ENCODE results near the gene KCNQ1.

The KCNQ1 gene

DNA sequence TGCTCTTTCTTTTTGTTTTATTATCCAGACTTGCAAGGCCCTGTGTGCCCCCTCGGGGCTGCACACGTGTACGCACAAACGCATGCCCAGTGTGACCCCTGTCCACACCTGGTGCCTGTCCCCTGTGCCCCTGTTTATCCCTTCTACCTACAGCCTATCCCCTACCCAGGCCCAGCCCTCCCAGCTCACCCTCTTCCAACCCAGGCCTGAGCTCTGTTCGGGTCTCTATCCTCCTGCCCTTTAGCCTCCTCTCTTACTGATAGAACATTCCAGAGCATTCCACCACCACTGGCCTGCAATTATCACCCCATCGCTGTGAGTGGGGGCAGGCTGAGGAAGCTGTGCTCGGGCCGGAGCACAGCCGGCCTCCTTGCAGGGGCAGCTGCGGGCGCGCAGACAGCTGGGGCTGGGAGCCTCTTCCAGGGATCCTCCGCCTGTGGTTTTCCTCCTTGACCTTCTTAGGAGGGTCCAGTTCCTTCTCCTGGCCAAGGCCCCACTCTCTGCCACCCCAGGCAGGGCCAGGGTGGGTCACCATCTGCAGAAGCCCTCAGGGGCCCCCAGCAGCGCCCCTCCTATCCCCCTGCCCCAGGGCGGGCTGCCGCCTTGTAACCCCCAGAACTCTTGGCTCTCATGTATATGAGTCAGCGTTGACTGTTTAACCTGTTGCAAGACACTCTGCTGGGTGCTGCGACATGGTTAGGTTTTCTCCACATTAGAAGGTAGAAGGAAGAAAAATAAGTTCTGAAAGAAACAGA lies 296.7 kb downstream of the KCNQ1 start:
- Histone ChIP-seq H3K27ac (ENCODE audit: low read depth, low read length) (peak overlapping the region; percentile 47), H3K4me1 (ENCODE audit: control insufficient read depth, insufficient read depth, low read length, unreplicated experiment) (peaks cover 32% of the 10 kb centered on the region), H2AFZ (ENCODE audit: low read length, unreplicated experiment) (peak overlapping the region; percentile 82), H3K27me3 (ENCODE audit: insufficient read depth, low read length) (no peaks in the 10 kb centered on the region), H3K79me2 (ENCODE audit: control insufficient read depth, insufficient read depth, low read length, unreplicated experiment) (no peaks in the 10 kb centered on the region), H3K4me3 (ENCODE audit: low read depth, low read length) (peak overlapping the region; percentile 41), H3K36me3 (ENCODE audit: insufficient read depth, low read length) (no peaks in the 10 kb centered on the region)

DNA sequence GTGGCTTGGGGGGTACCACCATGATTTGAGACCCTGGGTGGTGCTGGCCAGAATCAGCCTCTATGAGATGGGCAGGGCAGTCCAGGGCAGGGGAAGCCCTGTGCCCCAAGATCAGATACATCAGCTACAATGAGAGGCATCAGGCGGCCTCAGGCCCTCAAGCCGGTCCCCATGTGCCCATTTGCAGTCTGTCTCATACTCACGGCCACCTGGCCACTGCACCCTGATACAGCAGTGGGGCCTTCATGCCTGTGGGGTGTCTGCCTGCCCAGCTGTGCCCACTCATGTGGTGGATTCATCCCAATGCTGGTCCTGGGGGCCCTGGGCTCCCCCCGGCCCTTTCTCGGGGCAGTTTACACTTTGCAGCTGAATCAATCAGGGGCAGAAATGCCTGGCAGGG lies 297.4 kb downstream of the KCNQ1 start:
- Histone ChIP-seq H2AFZ (ENCODE audit: low read length, unreplicated experiment) (no peak overlapping the region), H3K79me2 (ENCODE audit: control insufficient read depth, insufficient read depth, low read length, unreplicated experiment) (no peaks in the 10 kb centered on the region), H3K4me1 (ENCODE audit: control insufficient read depth, insufficient read depth, low read length, unreplicated experiment) (peaks cover 30% of the 10 kb centered on the region), H3K27me3 (ENCODE audit: insufficient read depth, low read length) (no peaks in the 10 kb centered on the region), H3K27ac (ENCODE audit: low read depth, low read length) (no peak overlapping the region), H3K36me3 (ENCODE audit: insufficient read depth, low read length) (no peaks in the 10 kb centered on the region), H3K4me3 (ENCODE audit: low read depth, low read length) (no peak overlapping the region)

DNA sequence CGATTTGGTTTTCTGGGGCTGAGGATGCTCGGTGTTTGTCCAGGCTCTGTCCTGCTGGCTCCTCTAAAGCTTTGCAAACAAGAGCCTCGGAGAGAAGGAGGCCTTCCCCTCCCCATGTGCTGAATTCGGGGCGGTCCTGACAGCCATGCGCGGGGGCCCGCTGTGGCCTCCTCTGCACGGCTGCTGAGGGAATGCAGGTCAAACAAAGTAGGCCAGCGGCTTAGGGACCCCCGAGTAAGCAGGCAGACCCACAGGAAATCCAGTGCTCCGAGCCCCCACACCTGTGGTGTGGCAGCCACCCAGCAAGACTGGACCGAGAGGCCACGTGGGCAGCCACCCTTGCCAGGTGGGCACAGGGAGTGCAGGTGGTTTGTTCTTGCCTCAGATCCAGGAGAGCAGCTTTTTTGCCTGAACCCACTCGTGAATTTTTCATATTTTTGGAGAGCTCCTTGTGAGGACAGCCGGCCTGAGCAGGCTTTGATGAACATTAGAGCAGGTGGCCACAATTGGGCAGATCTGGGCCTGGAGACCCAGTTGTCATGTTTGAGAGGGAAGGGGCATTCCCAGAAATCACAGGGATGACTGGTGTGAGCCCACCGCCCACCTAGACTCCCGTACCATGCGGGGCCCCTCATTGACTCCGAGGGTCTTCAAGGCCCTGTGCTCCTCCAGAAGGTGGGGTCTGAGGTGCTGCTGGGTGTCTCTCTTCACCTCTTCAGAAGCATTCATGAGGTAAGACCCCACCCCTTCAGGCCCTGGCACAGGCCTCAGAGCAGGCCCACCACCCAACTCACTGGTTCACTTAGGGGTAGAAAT lies 298.0 kb downstream of the KCNQ1 start:
- Histone ChIP-seq H3K27ac (ENCODE audit: low read depth, low read length) (no peak overlapping the region), H3K36me3 (ENCODE audit: insufficient read depth, low read length) (no peaks in the 10 kb centered on the region), H3K27me3 (ENCODE audit: insufficient read depth, low read length) (no peaks in the 10 kb centered on the region), H3K79me2 (ENCODE audit: control insufficient read depth, insufficient read depth, low read length, unreplicated experiment) (no peaks in the 10 kb centered on the region), H3K4me1 (ENCODE audit: control insufficient read depth, insufficient read depth, low read length, unreplicated experiment) (peaks cover 24% of the 10 kb centered on the region), H3K4me3 (ENCODE audit: low read depth, low read length) (no peak overlapping the region), H2AFZ (ENCODE audit: low read length, unreplicated experiment) (no peak overlapping the region)

DNA sequence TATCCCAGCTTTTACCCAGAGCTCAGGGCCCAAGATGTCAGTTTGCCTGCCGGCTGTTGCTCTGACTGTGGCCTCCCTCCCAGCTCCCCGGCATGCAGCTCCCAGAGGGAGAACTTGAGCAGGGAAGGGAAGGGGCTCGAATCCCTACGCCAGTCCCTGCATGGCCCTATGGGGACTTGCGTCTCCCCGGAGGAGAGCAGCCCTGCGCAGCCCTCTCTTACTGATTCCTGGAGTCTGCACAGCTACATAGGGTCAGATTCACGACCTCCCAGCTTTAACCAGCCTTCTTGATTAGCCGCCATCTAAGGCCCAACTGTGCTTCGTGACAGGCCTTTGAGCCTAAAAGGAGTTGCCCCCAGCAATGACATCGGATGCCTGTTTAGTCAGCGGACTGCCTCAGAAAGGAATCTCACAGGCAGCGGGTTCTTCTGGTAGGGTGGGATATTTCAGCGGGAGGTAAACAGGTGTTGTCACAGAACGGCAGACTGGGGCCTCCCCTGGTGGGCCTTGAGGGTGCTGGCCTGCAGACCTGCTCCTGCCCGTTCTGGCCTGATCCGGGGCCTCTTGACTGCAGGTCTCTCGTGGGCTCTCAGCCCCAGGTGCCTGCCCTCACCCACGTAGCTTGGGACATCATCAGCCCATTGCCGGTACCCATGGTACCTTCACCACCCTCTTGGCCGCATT lies 298.8 kb downstream of the KCNQ1 start:
- H3K27ac ChIP-seq (ENCODE audit: low read depth, low read length) = no peak overlapping the region
- H3K27me3 ChIP-seq (ENCODE audit: insufficient read depth, low read length) = no peaks in the 10 kb centered on the region
- peaks cover 21% of the 10 kb centered on the region for H3K4me1 ChIP-seq (ENCODE audit: control insufficient read depth, insufficient read depth, low read length, unreplicated experiment)
- no peak overlapping the region for H3K4me3 ChIP-seq (ENCODE audit: low read depth, low read length)
- no peaks in the 10 kb centered on the region for H3K79me2 ChIP-seq (ENCODE audit: control insufficient read depth, insufficient read depth, low read length, unreplicated experiment)
- H2AFZ ChIP-seq (ENCODE audit: low read length, unreplicated experiment) = no peak overlapping the region
- no peaks in the 10 kb centered on the region for H3K36me3 ChIP-seq (ENCODE audit: insufficient read depth, low read length)

GRCh38 chr11:2744166-2744565 lies 299.4 kb downstream of the KCNQ1 start:
- Histone ChIP-seq H3K36me3 (ENCODE audit: insufficient read depth, low read length) (no peaks in the 10 kb centered on the region), H3K27me3 (ENCODE audit: insufficient read depth, low read length) (no peaks in the 10 kb centered on the region), H3K79me2 (ENCODE audit: control insufficient read depth, insufficient read depth, low read length, unreplicated experiment) (no peaks in the 10 kb centered on the region), H3K27ac (ENCODE audit: low read depth, low read length) (no peak overlapping the region), H3K4me3 (ENCODE audit: low read depth, low read length) (no peak overlapping the region), H3K4me1 (ENCODE audit: control insufficient read depth, insufficient read depth, low read length, unreplicated experiment) (peaks cover 21% of the 10 kb centered on the region), H2AFZ (ENCODE audit: low read length, unreplicated experiment) (no peak overlapping the region)

- Histone ChIP-seq H2AFZ (ENCODE audit: low read length, unreplicated experiment) (no peak overlapping the region), H3K27ac (ENCODE audit: low read depth, low read length) (no peak overlapping the region), H3K79me2 (ENCODE audit: control insufficient read depth, insufficient read depth, low read length, unreplicated experiment) (no peaks in the 10 kb centered on the region), H3K36me3 (ENCODE audit: insufficient read depth, low read length) (no peaks in the 10 kb centered on the region), H3K4me1 (ENCODE audit: control insufficient read depth, insufficient read depth, low read length, unreplicated experiment) (peaks cover 19% of the 10 kb centered on the region), H3K4me3 (ENCODE audit: low read depth, low read length) (no peak overlapping the region), H3K27me3 (ENCODE audit: insufficient read depth, low read length) (no peaks in the 10 kb centered on the region)
Observed at GRCh38 chr11:2745511-2745910, 300.7 kb downstream of the KCNQ1 start.

- H3K27ac ChIP-seq (ENCODE audit: low read depth, low read length) = no peak overlapping the region
- H3K79me2 ChIP-seq (ENCODE audit: control insufficient read depth, insufficient read depth, low read length, unreplicated experiment) = no peaks in the 10 kb centered on the region
- peaks cover 8% of the 10 kb centered on the region for H3K4me1 ChIP-seq (ENCODE audit: control insufficient read depth, insufficient read depth, low read length, unreplicated experiment)
- no peak overlapping the region for H2AFZ ChIP-seq (ENCODE audit: low read length, unreplicated experiment)
- no peak overlapping the region for H3K4me3 ChIP-seq (ENCODE audit: low read depth, low read length)
- H3K36me3 ChIP-seq (ENCODE audit: insufficient read depth, low read length) = no peaks in the 10 kb centered on the region
- no peaks in the 10 kb centered on the region for H3K27me3 ChIP-seq (ENCODE audit: insufficient read depth, low read length)
Observed at GRCh38 chr11:2746401-2747247, 301.8 kb downstream of the KCNQ1 start.

GRCh38 chr11:2747248-2748027 lies 302.6 kb downstream of the KCNQ1 start:
- Histone ChIP-seq H3K27ac (ENCODE audit: low read depth, low read length) (no peak overlapping the region), H3K27me3 (ENCODE audit: insufficient read depth, low read length) (no peaks in the 10 kb centered on the region), H3K79me2 (ENCODE audit: control insufficient read depth, insufficient read depth, low read length, unreplicated experiment) (no peaks in the 10 kb centered on the region)

GRCh38 chr11:2748061-2748813 lies 303.4 kb downstream of the KCNQ1 start:
- Histone ChIP-seq H3K79me2 (ENCODE audit: control insufficient read depth, insufficient read depth, low read length, unreplicated experiment) (no peaks in the 10 kb centered on the region), H3K4me3 (ENCODE audit: low read depth, low read length) (no peak overlapping the region), H3K4me1 (ENCODE audit: control insufficient read depth, insufficient read depth, low read length, unreplicated experiment) (no peaks in the 10 kb centered on the region), H3K36me3 (ENCODE audit: insufficient read depth, low read length) (no peaks in the 10 kb centered on the region), H3K27ac (ENCODE audit: low read depth, low read length) (no peak overlapping the region), H2AFZ (ENCODE audit: low read length, unreplicated experiment) (no peak overlapping the region), H3K27me3 (ENCODE audit: insufficient read depth, low read length) (peaks cover 3% of the 10 kb centered on the region; the same call in 1 of the 2 replicates)

More at GRCh38 chr11:2747248-2748027, 302.6 kb downstream of the KCNQ1 start:
- H3K4me3 ChIP-seq (ENCODE audit: low read depth, low read length) = no peak overlapping the region
- H3K4me1 ChIP-seq (ENCODE audit: control insufficient read depth, insufficient read depth, low read length, unreplicated experiment) = peaks cover under 1% of the 10 kb centered on the region
- H3K36me3 ChIP-seq (ENCODE audit: insufficient read depth, low read length) = no peaks in the 10 kb centered on the region
- no peak overlapping the region for H2AFZ ChIP-seq (ENCODE audit: low read length, unreplicated experiment)

Data from ACC112 (cell line).